SK-N-SH treated with all-trans-retinoic acid at 6 μM for 48 hours (cell line): ENCODE results near the gene NKPD1.
"Not testable (repeated sequence)": the region's sequence is repeated elsewhere in the genome, so short reads cannot be mapped to it uniquely, and the experiment has no call there.

ENCODE experiments used
- ATAC-seq: fragments of 200-7000 bp; cut with Tn5 transposase; 3 replicates; pipeline ENCODE4 v1.9.1; 2020; ENCODE audit warnings: mild to moderate bottlenecking, moderate library complexity
- ARNTL ChIP-seq: fragments of 450-650 bp; formaldehyde crosslinking; IDR thresholded peaks from 2 replicates; pipeline ENCODE4 v1.5.0; 2020; ENCODE audit warnings: low read depth, mild to moderate bottlenecking, moderate library complexity, borderline replicate concordance
- BACH2 ChIP-seq: fragments of 250-450 bp; sonication (Bioruptor Pico); IDR thresholded peaks from 2 replicates; pipeline ENCODE4 v1.9.0; 2021; ENCODE audit warnings: mild to moderate bottlenecking, borderline replicate concordance
- CREB5 ChIP-seq: fragments of 250-450 bp; sonication (Bioruptor Pico); IDR thresholded peaks from 2 replicates; pipeline ENCODE4 v1.5.1; 2020; ENCODE audit warnings: low read depth, mild to moderate bottlenecking, moderate library complexity
- CSDC2 ChIP-seq: fragments of 250-450 bp; sonication (Bioruptor Pico); IDR thresholded peaks from 2 replicates; pipeline ENCODE4 v1.5.0; 2020; ENCODE audit warnings: mild to moderate bottlenecking, moderate library complexity
- CSRNP3 ChIP-seq: fragments of 250-450 bp; sonication (Bioruptor Pico); IDR thresholded peaks from 2 replicates; pipeline ENCODE4 v1.5.1; 2021; ENCODE audit warnings: mild to moderate bottlenecking, moderate library complexity
- ESRRG ChIP-seq: fragments of 250-450 bp; sonication (Bioruptor Pico); IDR thresholded peaks from 2 replicates; pipeline ENCODE4 v1.6.1; 2021; ENCODE audit warnings: mild to moderate bottlenecking
- GLIS3 ChIP-seq: fragments of 250-450 bp; sonication (Bioruptor Pico); IDR thresholded peaks from 2 replicates; pipeline ENCODE4 v1.5.0; 2020; ENCODE audit warnings: mild to moderate bottlenecking, moderate library complexity
- ISL1 ChIP-seq: fragments of 250-450 bp; sonication (Bioruptor Pico); IDR thresholded peaks from 2 replicates; pipeline ENCODE4 v2.1.2; 2022; ENCODE audit warnings: mild to moderate bottlenecking, moderate library complexity
- OSR1 ChIP-seq: fragments of 250-450 bp; sonication (Bioruptor Pico); IDR thresholded peaks from 2 replicates; pipeline ENCODE4 v1.8.0; 2022; ENCODE audit warnings: moderate library complexity, mild to moderate bottlenecking, inconsistent platforms
- PATZ1 ChIP-seq: fragments of 250-450 bp; sonication (Bioruptor Pico); IDR thresholded peaks from 2 replicates; pipeline ENCODE4 v1.8.0; 2020; ENCODE audit warnings: mild to moderate bottlenecking, moderate library complexity, borderline replicate concordance
- POU6F1 ChIP-seq: fragments of 250-450 bp; sonication (Bioruptor Pico); IDR thresholded peaks from 2 replicates; pipeline ENCODE4 v1.8.0; 2021; ENCODE audit warnings: low read depth, mild to moderate bottlenecking, moderate library complexity, borderline replicate concordance
- PPARA ChIP-seq: fragments of 250-450 bp; sonication (Bioruptor Pico); IDR thresholded peaks from 2 replicates; pipeline ENCODE4 v1.5.0; 2020; ENCODE audit warnings: mild to moderate bottlenecking, borderline replicate concordance
- SNAI2 ChIP-seq: fragments of 250-450 bp; sonication (Bioruptor Pico); IDR thresholded peaks from 2 replicates; pipeline ENCODE4 v1.5.0; 2020; ENCODE audit warnings: mild to moderate bottlenecking, moderate library complexity
- TCF4 ChIP-seq: fragments of 250-450 bp; sonication (Bioruptor Pico); IDR thresholded peaks from 2 replicates; pipeline ENCODE4 v1.8.0; 2021; ENCODE audit warnings: mild to moderate bottlenecking, moderate library complexity, borderline replicate concordance
- ZFP3 ChIP-seq: fragments of 250-450 bp; sonication (Bioruptor Pico); IDR thresholded peaks from 2 replicates; pipeline ENCODE4 v1.5.0; 2020; ENCODE audit warnings: mild to moderate bottlenecking, moderate library complexity
- ZNF565 ChIP-seq: fragments of 450-650 bp; formaldehyde crosslinking; conservative IDR thresholded peaks from 2 replicates; pipeline ENCODE4 v1.5.0; 2020; ENCODE audit warnings: low read depth, mild to moderate bottlenecking, moderate library complexity
- ZNF70 ChIP-seq: fragments of 450-650 bp; formaldehyde crosslinking; IDR thresholded peaks from 2 replicates; pipeline ENCODE4 v1.5.0; 2020; ENCODE audit warnings: mild to moderate bottlenecking, moderate library complexity
- ZNF8 ChIP-seq: fragments of 450-650 bp; formaldehyde crosslinking; IDR thresholded peaks from 2 replicates; pipeline ENCODE4 v1.5.0; 2020; ENCODE audit warnings: mild to moderate bottlenecking, moderate library complexity

The NKPD1 gene

GRCh38 chr19:45123440-45123850 lies 37.3 kb downstream of the NKPD1 start:
- no peak for TF ChIP-seq CREB5 (CRISPR knock-in tag)
- ATAC-seq = no peak

GRCh38 chr19:45122832-45123231 lies 38.0 kb downstream of the NKPD1 start:
- no peak for ATAC-seq
- no peak for TF ChIP-seq GLIS3

- no peak for ATAC-seq
- TF ChIP-seq SNAI2 (CRISPR knock-in tag) = no peak
- no peak for TF ChIP-seq TCF4 (CRISPR knock-in tag)
- TF ChIP-seq POU6F1 = no peak
- TF ChIP-seq CSDC2 (CRISPR knock-in tag) = no peak
- TF ChIP-seq ZNF565 = no peak
- TF ChIP-seq ZNF8 (CRISPR knock-in tag) = no peak
- no peak for TF ChIP-seq ISL1 (CRISPR knock-in tag)
- TF ChIP-seq PATZ1 (CRISPR knock-in tag) = no peak
- no peak for TF ChIP-seq OSR1 (CRISPR knock-in tag)
- no peak for TF ChIP-seq ZFP3
- no peak for TF ChIP-seq BACH2 (CRISPR knock-in tag)
- TF ChIP-seq ESRRG (CRISPR knock-in tag) = no peak
- TF ChIP-seq, all 23 proteins: peak for 0
Measured at GRCh38 chr19:45121827-45122345, 38.9 kb downstream of the NKPD1 start.

- TF ChIP-seq CSDC2 (CRISPR knock-in tag) = no peak
- no peak for TF ChIP-seq PATZ1 (CRISPR knock-in tag)
- no peak for TF ChIP-seq CSRNP3 (CRISPR knock-in tag)
- no peak for TF ChIP-seq ZNF70
- TF ChIP-seq ARNTL = no peak
- TF ChIP-seq CREB5 (CRISPR knock-in tag) = no peak
- no peak for TF ChIP-seq PPARA
- no peak for TF ChIP-seq POU6F1
- no peak for TF ChIP-seq ZNF565
- TF ChIP-seq SNAI2 (CRISPR knock-in tag) = no peak
- TF ChIP-seq ZNF8 (CRISPR knock-in tag) = no peak
- ATAC-seq = no peak
Measured at GRCh38 chr19:45119582-45119981, 41.2 kb downstream of the NKPD1 start.

GRCh38 chr19:45118591-45119355 lies 42.0 kb downstream of the NKPD1 start:
- ATAC-seq = not testable (repeated sequence)
